ENCODE measurements around the gene GPX3. TPM values are rescaled to one million over a fixed set of nuclear protein-coding genes. Genes with fewer than 3 reads are reported as not detected.

GPX3 gene
- total and polyA plus RNA-seq, 10 donors: 78.7 to 886 (median 303) TPM

DNA sequence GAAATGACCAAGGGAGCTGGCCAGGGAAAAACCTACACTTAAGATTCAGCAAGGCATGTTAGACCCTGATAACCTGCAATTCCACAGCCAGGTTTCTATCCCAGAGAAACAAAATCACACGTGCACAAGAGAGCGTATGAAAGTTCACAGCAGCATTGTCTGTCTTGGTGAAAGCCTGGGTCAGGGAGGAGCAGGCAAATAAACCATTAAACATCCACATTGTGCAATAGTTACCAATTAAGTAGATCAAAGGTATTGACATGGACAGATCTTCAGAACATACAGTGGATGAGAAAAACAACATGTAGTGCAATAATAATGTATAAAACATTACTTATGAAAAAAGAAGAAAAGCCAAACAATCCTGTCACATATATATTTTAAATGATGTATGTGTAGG lies 15.9 kb upstream of the GPX3 start:
- DNase-seq: no peak
- Histone ChIP-seq H3K36me3 (no peaks in the 10 kb centered on the region), H3K27ac (peak overlapping the region in 3 of 8 donors; percentile 66 to 84 (median 78)), H3K4me3 (no peak overlapping the region), H3K9me3 (no peaks in the 10 kb centered on the region), H3K4me1 (peaks cover 12 to 39% (median 23%) of the 10 kb centered on the region in 6 donors), H3K27me3 (replicated peaks in 1 of 7) (no peaks in the 10 kb centered on the region)
- no peak for TF ChIP-seq POLR2AphosphoS5 (IDR thresholded peaks at IDR 0.05)
- no peak for TF ChIP-seq POLR2A (IDR thresholded peaks at IDR 0.05)
- TF ChIP-seq, protein P1, sequence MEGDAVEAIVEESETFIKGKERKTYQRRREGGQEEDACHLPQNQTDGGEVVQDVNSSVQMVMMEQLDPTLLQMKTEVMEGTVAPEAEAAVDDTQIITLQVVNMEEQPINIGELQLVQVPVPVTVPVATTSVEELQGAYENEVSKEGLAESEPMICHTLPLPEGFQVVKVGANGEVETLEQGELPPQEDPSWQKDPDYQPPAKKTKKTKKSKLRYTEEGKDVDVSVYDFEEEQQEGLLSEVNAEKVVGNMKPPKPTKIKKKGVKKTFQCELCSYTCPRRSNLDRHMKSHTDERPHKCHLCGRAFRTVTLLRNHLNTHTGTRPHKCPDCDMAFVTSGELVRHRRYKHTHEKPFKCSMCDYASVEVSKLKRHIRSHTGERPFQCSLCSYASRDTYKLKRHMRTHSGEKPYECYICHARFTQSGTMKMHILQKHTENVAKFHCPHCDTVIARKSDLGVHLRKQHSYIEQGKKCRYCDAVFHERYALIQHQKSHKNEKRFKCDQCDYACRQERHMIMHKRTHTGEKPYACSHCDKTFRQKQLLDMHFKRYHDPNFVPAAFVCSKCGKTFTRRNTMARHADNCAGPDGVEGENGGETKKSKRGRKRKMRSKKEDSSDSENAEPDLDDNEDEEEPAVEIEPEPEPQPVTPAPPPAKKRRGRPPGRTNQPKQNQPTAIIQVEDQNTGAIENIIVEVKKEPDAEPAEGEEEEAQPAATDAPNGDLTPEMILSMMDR (IDR thresholded peaks at IDR 0.05 in 8 of 11, conservative IDR thresholded peaks at IDR 0.05 in 3 of 11): no peak
- intact Hi-C loops (cut with DNase I; ENCODE audit: low total_unique reads): no loop called here
- 85 to 93% (median 86%) methylated on average over 2 of the region's 2 CpGs for WGBS, 5 donors

DNA sequence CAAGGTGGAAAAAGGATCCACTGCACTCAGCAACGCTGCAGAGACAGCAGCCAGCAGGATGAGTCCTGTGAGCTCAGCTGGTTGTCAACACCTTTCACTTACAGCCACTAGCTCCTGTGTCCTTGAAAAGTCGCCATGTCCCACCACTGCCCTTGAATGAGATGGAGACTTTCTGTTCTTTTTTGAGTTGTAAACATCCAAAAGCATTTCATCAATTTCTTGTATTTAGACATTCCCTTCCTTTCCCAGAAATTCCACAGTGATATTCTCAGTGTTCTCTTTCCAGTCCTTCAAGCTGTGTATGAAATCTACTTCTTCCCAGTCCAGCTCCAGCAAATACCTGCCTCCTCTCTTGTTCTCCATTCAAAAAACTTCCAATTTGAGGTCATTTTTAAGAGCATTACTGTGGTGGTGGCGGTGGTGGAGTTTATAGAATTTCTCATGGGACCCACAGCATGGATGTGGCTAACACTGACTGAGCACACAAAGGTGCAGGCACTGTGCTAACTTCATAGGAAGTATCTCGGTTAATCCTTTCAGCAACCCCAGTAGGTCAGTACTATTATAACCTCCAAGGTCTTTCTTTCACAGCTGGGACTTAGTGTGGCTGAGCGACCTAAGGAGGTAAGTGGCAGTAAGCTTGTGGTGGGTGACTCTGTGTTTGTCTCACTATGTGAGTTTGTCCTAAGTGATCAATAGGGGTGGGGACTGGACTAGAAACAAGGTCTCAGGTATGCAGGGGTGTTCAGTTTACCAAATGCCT lies 15.0 kb upstream of the GPX3 start:
- WGBS, 5 donors: 43 to 69% (median 66%) methylated on average over 5 of the region's 5 CpGs
- DNase-seq: no peak
- Histone ChIP-seq H3K4me1 (peaks cover 12 to 39% (median 23%) of the 10 kb centered on the region in 6 donors), H3K27ac (peak overlapping the region in 6 of 8 donors; percentile 62 to 84 (median 77)), H3K4me3 (no peak overlapping the region), H3K36me3 (no peaks in the 10 kb centered on the region), H3K9me3 (no peaks in the 10 kb centered on the region), H3K27me3 (replicated peaks in 1 of 7) (no peaks in the 10 kb centered on the region)
- intact Hi-C loops (cut with DNase I; ENCODE audit: low total_unique reads): no loop called here
- TF ChIP-seq POLR2AphosphoS5 (IDR thresholded peaks at IDR 0.05) (peak in 1 of 3 donors; percentile 28), POLR2A (IDR thresholded peaks at IDR 0.05) (no peak)
- TF ChIP-seq, protein P1 (IDR thresholded peaks at IDR 0.05 in 8 of 11, conservative IDR thresholded peaks at IDR 0.05 in 3 of 11): no peak

DNA sequence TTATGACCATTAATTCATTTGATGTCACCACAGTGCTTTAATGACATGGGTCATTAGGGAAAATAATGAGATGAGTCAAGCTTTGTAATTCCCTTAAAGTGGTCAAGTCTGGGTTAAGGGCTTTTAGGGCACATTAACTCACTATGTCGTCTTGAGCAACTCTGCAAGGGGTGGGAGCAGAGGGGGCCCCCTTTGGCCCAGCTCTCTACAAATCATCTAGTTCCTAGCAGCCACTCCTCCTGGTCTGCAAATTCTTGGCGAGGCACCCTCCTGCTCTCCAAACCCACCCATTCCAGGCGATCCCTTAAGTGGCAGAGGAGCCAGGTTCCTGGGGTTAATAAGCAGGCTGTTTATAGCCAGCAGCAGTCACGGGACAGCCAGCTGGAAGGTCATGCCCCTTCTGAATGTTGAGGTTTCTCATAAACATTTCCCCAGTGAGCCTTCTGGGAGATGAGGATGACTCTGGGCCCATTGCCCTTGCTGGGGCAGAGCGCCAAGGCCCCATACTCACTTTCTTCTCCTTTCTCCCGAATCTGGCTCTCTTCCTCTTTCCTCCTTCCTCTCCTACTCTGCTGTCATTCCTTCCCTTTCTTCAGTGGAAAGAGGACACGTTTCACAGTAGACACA lies 14.3 kb upstream of the GPX3 start:
- DNase-seq: no peak
- WGBS, 5 donors: 36 to 54% (median 44%) methylated on average over 7 of the region's 7 CpGs
- peak overlapping the region; percentile 42 to 84 (median 76) for H3K27ac ChIP-seq
- no peaks in the 10 kb centered on the region for H3K36me3 ChIP-seq
- no peak overlapping the region for H3K4me3 ChIP-seq
- H3K4me1 ChIP-seq: peaks cover 12 to 39% (median 23%) of the 10 kb centered on the region in 6 donors
- H3K27me3 ChIP-seq (replicated peaks in 1 of 7): no peaks in the 10 kb centered on the region
- peak in 2 of 3 donors; percentile 71 to 79 for TF ChIP-seq POLR2AphosphoS5 (IDR thresholded peaks at IDR 0.05)
- TF ChIP-seq, protein P1 (IDR thresholded peaks at IDR 0.05 in 8 of 11, conservative IDR thresholded peaks at IDR 0.05 in 3 of 11): no peak
- TF ChIP-seq POLR2A (IDR thresholded peaks at IDR 0.05): no peak
- intact Hi-C loops (cut with DNase I; ENCODE audit: low total_unique reads): no loop called here
- no peaks in the 10 kb centered on the region for H3K9me3 ChIP-seq

DNA sequence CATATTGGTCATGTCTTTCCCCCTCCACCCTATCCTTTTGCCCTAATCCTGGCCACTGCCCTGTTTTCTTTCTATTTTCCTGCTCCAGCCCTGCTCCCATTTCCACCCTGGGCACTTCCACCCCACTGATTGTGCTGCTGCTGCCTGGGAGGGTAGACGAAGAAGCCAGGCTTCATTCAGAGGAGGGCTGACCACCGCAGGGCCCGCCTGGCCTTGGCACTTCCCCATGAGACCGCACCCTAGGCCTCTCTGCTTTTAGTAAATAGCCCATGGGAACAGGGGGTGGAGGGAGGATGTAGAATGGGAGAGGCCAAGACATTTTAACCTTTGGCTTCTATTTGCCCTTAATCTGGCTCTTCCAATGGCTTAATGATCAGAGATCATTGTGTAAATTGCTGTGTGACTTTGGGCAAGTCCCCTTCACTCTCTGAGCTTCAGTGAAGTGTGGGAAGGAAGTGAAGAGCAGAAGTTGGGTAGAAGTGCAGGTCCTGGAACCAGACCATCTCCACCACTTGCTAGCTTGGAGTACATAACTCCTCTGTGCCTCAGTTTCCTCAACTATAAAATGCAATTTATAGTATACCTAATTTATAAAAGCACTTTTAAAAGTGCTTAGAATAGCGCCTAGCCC lies 13.6 kb upstream of the GPX3 start:
- H3K4me3 ChIP-seq: no peak overlapping the region
- TF ChIP-seq POLR2A (IDR thresholded peaks at IDR 0.05) (no peak), POLR2AphosphoS5 (IDR thresholded peaks at IDR 0.05) (peak; percentile 23 to 52 (median 35))
- TF ChIP-seq, protein P1 (IDR thresholded peaks at IDR 0.05 in 8 of 11, conservative IDR thresholded peaks at IDR 0.05 in 3 of 11): no peak
- no peaks in the 10 kb centered on the region for H3K36me3 ChIP-seq
- H3K9me3 ChIP-seq: no peaks in the 10 kb centered on the region
- H3K27ac ChIP-seq: peak overlapping the region; percentile 42 to 84 (median 76)
- no peak for DNase-seq
- 56 to 70% (median 69%) methylated on average over 5 of the region's 5 CpGs for WGBS, 5 donors
- intact Hi-C loops (cut with DNase I; ENCODE audit: low total_unique reads): no loop called here
- peaks cover 12 to 39% (median 23%) of the 10 kb centered on the region in 6 donors for H3K4me1 ChIP-seq
- no peaks in the 10 kb centered on the region for H3K27me3 ChIP-seq (replicated peaks in 1 of 7)

Measured in spleen (tissue), 11 donors.